ENCODE measurements around the gene FAM162B.
"Not testable (repeated sequence)": the region's sequence is repeated elsewhere in the genome, so short reads cannot be mapped to it uniquely, and the experiment has no call there.

The FAM162B gene

DNA sequence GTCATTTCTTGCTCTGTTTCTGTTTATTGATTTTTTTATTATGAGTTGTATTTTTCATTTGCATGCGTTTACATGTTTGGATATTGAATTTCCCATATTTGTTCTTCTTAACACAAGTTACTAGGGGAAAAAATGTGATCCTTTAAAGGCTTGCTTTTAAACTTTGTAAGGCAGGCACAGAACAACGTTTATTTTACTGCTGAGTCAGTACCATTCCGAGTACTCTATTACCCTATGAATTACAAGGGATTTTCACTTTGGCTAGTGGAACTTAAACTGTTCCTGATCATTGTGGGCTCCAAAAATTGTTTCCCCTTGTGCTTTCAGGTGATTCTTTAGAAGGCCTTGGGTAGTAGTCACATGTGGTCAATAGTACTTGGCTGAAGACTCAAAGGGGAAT, 28.5 kb downstream of the FAM162B start:
- intact Hi-C loops (cut with DNase I) = no loop called here
- no peak for DNase-seq

DNA sequence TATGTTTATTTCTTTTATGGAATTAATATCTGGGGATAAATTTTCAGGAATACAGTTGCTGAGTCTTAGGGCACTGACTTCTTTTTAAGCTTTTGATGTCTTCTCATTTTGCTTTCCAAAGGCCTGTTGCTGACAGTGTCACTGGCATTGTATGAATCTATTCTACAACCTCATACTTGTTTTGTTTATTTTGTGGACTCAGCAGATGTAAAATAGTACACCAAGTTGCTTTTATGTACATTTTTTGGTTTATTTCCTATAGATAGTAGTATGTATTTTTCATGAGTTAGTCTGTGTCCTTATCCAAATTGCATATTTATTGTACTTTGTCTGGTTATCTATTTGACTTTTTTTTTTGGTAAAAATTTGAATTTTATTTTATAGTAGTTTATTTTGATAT, 35.0 kb downstream of the FAM162B start:
- intact Hi-C loops (cut with DNase I) = no loop called here
- DNase-seq = no peak

DNA sequence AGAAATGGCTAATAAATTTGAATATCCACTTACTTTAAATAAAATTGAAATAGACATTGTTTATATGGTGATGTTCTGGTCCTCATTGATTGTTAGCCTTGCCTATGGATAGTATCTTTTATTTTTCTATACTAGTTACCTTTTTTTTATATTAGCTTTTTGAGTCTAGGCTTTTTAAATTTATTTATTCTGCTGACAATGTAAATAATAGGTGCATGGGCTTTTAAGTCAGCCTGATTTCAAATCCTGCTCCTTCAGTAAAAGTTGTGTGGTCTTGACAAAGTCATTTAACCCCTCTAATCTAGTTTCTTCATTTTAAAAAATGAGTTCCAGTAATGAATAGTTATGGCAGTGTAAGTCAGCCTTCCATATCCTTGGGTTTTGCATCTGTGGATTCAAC, 38.6 kb downstream of the FAM162B start:
- intact Hi-C loops (cut with DNase I) = no loop called here

DNA sequence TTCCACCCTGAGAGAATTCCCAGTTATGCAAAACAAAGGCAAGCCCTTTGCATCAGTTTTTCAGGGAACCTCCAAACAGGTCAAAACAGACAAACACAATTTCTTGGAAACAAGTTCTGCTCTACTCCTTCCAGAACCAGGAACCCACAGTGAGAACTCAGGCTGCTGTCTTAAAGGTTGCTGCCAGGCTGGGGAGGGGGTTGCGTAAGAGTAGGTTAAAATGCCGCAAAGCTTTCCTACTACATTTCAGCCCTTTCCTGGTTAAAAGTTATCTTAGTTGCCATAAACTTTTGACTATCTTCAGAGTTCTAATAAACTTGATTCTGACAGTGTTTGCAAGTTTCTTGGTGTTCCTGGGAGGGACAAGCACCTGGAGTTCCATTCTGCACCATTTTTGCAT, 50.8 kb downstream of the FAM162B start:
- intact Hi-C loops (cut with DNase I) = no loop called here
- DNase-seq = peak in 1 of 10 donors; percentile 21

More for the DNA sequence above, 38.6 kb downstream of the FAM162B start:
- no peak for DNase-seq

DNA sequence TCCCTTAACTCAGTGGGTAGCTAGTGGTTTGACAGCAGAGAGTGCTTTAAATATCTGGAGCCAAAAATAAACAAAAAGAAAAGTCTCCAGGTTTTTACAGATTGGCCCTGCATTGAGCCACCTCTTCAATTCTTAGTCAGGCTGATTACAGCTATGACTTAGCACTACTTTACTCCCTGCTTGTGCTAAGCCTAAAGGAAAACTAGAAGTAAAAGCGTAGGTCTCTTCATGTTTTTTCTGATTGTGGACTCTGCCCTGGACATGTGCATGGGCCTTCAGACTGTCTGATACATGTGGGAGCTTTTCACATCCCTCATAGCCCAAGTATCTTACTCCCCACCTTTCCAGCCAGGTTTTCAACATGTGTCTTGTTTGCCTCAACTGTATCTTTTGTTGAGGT, 51.2 kb downstream of the FAM162B start:
- intact Hi-C loops (cut with DNase I) = no loop called here
- peak in 1 of 10 donors; percentile 3 for DNase-seq

DNA sequence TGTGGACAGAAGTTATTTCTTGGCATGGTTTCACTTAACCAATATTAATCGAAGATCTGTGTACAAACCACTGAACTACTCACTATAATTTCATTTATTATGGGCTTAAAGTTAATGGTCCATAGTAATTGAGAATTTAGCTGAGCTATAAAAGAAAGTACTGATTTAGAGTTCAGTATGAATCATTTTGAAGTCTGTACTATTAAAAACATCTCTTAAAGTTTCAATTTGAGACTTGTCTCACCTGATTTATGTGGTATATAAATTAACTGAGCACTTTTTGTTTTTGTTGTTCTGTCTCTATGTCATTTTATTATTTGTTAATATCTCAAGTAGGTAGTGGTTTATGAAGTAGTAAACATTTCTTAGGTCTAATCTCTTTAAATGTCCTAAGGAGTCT, 59.6 kb downstream of the FAM162B start:
- no peak for DNase-seq
- intact Hi-C loops (cut with DNase I) = no loop called here

DNA sequence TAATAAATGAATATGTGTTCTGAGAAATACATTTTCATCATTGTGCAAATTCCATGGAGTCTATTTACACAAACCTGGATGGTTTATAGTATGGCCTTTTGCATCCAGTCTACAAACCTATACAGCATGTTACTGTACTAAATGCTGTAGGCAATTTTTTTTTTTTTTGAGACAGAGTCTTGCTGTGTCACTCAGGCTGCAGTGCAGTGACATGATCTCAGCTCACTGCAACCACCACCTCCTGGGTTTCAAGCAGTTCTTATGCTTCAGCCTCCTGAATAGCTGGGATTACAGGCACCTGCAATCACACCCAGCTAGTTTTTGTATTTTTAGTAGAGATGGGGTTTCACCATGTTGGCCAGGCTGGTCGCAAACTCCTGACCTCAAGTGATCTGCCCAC, 61.6 kb downstream of the FAM162B start:
- intact Hi-C loops (cut with DNase I); DNase-seq: not testable (repeated sequence)

Data from posterior cingulate gyrus (tissue), 11 donors.